ENCODE data around the gene KSR2.

KSR2 gene

GRCh38 chr12:117437516-117438255, 531.1 kb downstream of the KSR2 start:
- no peak for DNase-seq

- no peak for DNase-seq
Observed at GRCh38 chr12:117433878-117434277, 534.9 kb downstream of the KSR2 start.

DNA sequence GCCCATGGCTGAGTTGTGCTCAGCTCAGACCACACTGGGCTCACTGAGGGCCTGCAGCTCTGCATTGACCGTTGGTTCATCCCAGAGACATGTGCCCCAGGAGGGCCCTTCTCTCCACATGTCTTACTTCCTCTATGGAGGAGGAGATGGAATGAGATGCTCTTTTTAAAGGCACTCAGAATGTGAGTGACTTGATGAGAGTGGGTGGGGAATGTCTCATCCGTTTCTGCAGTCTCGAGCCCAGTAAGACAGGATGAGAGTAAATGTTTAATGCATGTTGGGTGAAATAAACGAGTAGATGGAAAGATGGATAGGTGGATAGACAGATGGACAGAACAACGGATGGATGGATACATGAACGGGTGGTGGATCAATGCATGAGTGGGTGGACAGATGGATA, 538.5 kb downstream of the KSR2 start:
- no peak for DNase-seq

DNA sequence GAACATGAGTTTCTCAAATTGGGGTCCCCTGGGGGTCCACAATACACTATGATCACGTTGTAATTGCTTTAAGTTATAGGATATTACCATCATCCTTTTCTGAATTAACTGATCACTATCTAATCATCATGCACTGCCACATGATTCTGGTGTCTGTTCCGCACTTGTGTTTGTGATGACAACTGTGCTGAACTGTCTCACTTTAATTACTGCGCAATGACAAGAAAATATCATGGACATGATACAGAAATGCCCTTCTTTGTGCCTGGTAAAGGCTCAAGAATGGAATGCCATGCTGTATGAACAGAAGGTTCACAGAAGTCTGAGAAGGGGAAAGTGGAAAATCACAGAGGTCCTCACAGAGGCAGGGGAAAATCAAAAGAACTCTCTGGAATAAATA, 541.6 kb downstream of the KSR2 start:
- no peak for DNase-seq

GRCh38 chr12:117421987-117422386, 546.8 kb downstream of the KSR2 start:
- no peak for DNase-seq

DNA sequence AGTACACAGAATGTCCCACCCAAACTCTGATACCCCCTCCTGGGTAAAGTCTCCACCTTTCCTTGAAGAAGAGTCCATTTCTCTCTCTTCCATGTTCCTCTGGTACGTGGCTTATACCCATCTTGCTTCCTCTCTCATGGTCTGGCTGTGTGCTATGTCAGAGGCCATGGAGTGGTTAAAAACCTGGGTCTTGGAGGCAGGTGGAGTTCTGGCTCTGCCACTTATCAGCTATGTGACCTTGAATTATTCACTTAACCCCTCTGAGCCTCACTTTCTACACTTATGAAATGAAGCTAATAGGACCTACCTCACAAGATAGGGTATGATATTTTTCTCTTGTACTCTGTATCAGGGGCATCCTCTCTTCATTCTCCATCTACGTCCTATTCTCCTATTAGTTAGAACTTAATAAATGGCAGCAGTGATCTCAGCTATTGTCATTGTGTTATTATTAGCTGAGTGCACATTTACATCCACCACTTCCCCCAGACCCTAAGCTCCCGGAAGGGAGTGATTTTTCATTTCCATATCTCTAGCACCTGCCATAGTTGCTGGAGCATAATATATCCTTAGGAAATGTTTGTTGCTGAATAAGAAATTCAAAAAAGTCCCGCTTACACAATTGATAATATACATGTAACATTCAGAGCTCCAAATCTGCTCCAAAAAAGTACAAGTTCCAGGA, 547.6 kb downstream of the KSR2 start:
- no peak for DNase-seq

- DNase-seq, result no peak
Observed at GRCh38 chr12:117417004-117417403, 551.8 kb downstream of the KSR2 start.

- DNase-seq, result no peak
Observed at GRCh38 chr12:117412465-117413188, 556.2 kb downstream of the KSR2 start.

- DNase-seq, result no peak
Observed at GRCh38 chr12:117409286-117409685, 559.5 kb downstream of the KSR2 start.

- DNase-seq, result peak; percentile 6 to 23
Observed at GRCh38 chr12:117408161-117408791, 560.5 kb downstream of the KSR2 start.

DNA sequence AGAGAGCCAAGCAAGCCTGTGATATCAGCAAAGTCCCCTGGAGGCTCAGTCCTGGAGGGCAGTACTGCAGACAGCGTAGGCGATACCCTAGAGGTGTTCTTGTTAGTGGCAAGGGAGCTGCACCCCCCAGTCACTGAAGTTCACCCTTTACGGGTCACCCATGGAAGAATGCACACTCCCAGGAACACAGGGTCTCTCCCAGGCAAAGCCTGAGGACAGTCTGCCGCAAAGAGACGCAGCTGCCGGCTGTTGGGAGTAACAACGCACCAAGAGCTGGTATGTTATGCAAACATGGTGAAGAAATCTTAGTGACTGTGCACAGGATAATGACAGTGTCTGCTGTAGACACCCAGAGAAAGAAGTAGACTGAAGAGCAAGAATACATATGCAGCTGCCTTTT, 563.9 kb downstream of the KSR2 start:
- peak in 1 of 2 experiments; percentile 7 for DNase-seq

- DNase-seq, result no peak
Observed at GRCh38 chr12:117404203-117404853, 564.5 kb downstream of the KSR2 start.

- DNase-seq, result no peak
Observed at GRCh38 chr12:117403586-117404139, 565.1 kb downstream of the KSR2 start.
